A549 (cell line): ENCODE results near the gene RBM10. TPM values are rescaled to one million over a fixed set of nuclear protein-coding genes. Genes with fewer than 3 reads are reported as not detected.

Source experiments
- ATAC-seq, 2 experiments: fragments of 200-7000 bp in 1 of 2; fragments of >200 bp in 1 of 2; cut with Nextera tagmentation in 1 of 2; cut with Tn5 transposase in 1 of 2; 3 replicates each; pipeline versions ENCODE4 v1.8.0 to v1.9.1; 2018 to 2020; ENCODE audit warnings: mild to moderate bottlenecking in 1 of 2, moderate library complexity in 1 of 2
- CTCF ChIA-PET: fragments of 300-600 bp; sonication (Branson Sonifier 250); formaldehyde crosslinking; extraction: SDS; loops from one replicate; lab custom pipeline; 2021; ENCODE audit warnings: antibody characterized with exemption, inconsistent platforms; lab: Yijun Ruan, JAX
- POLR2A ChIA-PET: fragments of 350-600 bp; formaldehyde crosslinking; extraction: SDS; loops from one replicate; lab custom pipeline; 2021; ENCODE audit warnings: antibody characterized with exemption, inconsistent platforms; lab: Yijun Ruan, JAX
- DNase-seq, 2 experiments: peaks; one replicate each; pipeline versions ENCODE4 v3.0.0 to v3.0.0-alpha.2; 2011 to 2016; ENCODE audit warnings: low read depth in 1 of 2, low spot score in 1 of 2
- FAIRE-seq: peaks from 2 replicates; lab custom pipeline; 2011; peaks lifted over from hg19 to GRCh38; lab: Jason Lieb, UNC
- H3K27ac ChIP-seq, 2 experiments: fragments of >200 bp; sonication (Bioruptor Twin); formaldehyde crosslinking; 3 replicates each; pipeline ENCODE4 v1.5.1; 2016 to 2017
- H3K4me1 ChIP-seq: fragments of >200 bp; sonication (Bioruptor Twin); formaldehyde crosslinking; 3 replicates; pipeline ENCODE4 v1.6.1; 2016
- H3K4me2 ChIP-seq: fragments of >200 bp; sonication (Bioruptor Twin); formaldehyde crosslinking; 3 replicates; pipeline ENCODE4 v1.6.1; 2016
- H3K4me3 ChIP-seq: fragments of >200 bp; sonication (Bioruptor Twin); formaldehyde crosslinking; 3 replicates; pipeline ENCODE4 v1.5.1; 2016
- H3K9me3 ChIP-seq: fragments of >200 bp; sonication (Bioruptor Twin); formaldehyde crosslinking; 3 replicates; pipeline ENCODE4 v1.6.1; 2016
- BHLHE40 ChIP-seq: IDR thresholded peaks from 2 replicates; pipeline ENCODE4 v1.6.1; 2012; ENCODE audit warnings: low read depth, low read length, inconsistent platforms
- CBX8 ChIP-seq: fragments of 200-600 bp; sonication (generic); IDR thresholded peaks from 2 replicates; pipeline ENCODE4 v1.6.1; 2016
- CHD4 ChIP-seq: fragments of 200-600 bp; sonication (generic); IDR thresholded peaks from 2 replicates; pipeline ENCODE4 v1.6.1; 2016; ENCODE audit warnings: antibody characterized with exemption, mild to moderate bottlenecking, borderline replicate concordance
- EHF ChIP-seq: fragments of 250-450 bp; sonication (Bioruptor Pico); IDR thresholded peaks from 2 replicates; pipeline ENCODE4 v1.5.0; 2020; ENCODE audit warnings: mild to moderate bottlenecking
- EHMT2 ChIP-seq: fragments of 200-600 bp; sonication (generic); IDR thresholded peaks from 2 replicates; pipeline ENCODE4 v1.6.1; 2016; ENCODE audit warnings: antibody characterized with exemption, low read depth, mild to moderate bottlenecking, moderate library complexity
- EP300 ChIP-seq, 2 experiments: fragments of >200 bp; sonication (Bioruptor Twin); formaldehyde crosslinking; IDR thresholded peaks; 2 replicates in 1 of 2; 3 replicates in 1 of 2; pipeline ENCODE4 v1.6.1; 2016 to 2017
- ESRRA ChIP-seq: fragments of 150-350 bp; IDR thresholded peaks from 2 replicates; pipeline ENCODE4 v1.6.1; 2014; ENCODE audit warnings: mild to moderate bottlenecking, low read length, borderline replicate concordance
- FOSL2 ChIP-seq, 2 experiments: fragments of 450-650 bp in 1 of 2; fragments of >200 bp in 1 of 2; sonication (Bioruptor Twin) in 1 of 2; formaldehyde crosslinking; IDR thresholded peaks; 2 replicates each; pipeline versions ENCODE4 v1.5.0 to v1.6.1; 2016 to 2020; ENCODE audit warnings: mild to moderate bottlenecking in 1 of 2, moderate library complexity in 1 of 2
- HEYL ChIP-seq: fragments of 250-450 bp; sonication (Bioruptor Pico); IDR thresholded peaks from 2 replicates; pipeline ENCODE4 v1.8.0; 2021; ENCODE audit warnings: mild to moderate bottlenecking, moderate library complexity
- HOXA7 ChIP-seq: fragments of 250-450 bp; sonication (Bioruptor Pico); IDR thresholded peaks from 2 replicates; pipeline ENCODE4 v1.5.0; 2020; ENCODE audit warnings: mild to moderate bottlenecking, moderate library complexity
- JUN ChIP-seq, 2 experiments: fragments of >200 bp; sonication (Bioruptor Twin); formaldehyde crosslinking; IDR thresholded peaks; 2 replicates in 1 of 2; 3 replicates in 1 of 2; pipeline ENCODE4 v1.6.1; 2016 to 2017
- JUNB ChIP-seq: fragments of >200 bp; sonication (Bioruptor Twin); formaldehyde crosslinking; IDR thresholded peaks from 2 replicates; pipeline ENCODE4 v1.6.1; 2016
- KDM1A ChIP-seq: fragments of 200-600 bp; sonication (generic); IDR thresholded peaks from 2 replicates; pipeline ENCODE4 v1.6.1; 2016; ENCODE audit warnings: low read depth, mild to moderate bottlenecking
- KDM5A ChIP-seq: fragments of 200-600 bp; sonication (generic); IDR thresholded peaks from 2 replicates; pipeline ENCODE4 v1.6.1; 2016; ENCODE audit warnings: antibody characterized with exemption, mild to moderate bottlenecking
- MAFK ChIP-seq: fragments of 450-650 bp; IDR thresholded peaks from 2 replicates; pipeline ENCODE4 v1.6.1; 2014; ENCODE audit not compliant: partially characterized antibody
- MYC ChIP-seq: IDR thresholded peaks from 2 replicates; pipeline ENCODE4 v1.6.1; 2012; ENCODE audit warnings: mild to moderate bottlenecking, inconsistent platforms, low read length, improper control_type of control experiment, borderline replicate concordance
- NFE2L2 ChIP-seq: fragments of 150-350 bp; conservative IDR thresholded peaks from 2 replicates; pipeline ENCODE4 v1.6.1; 2014; ENCODE audit warnings: low read length
- RARB ChIP-seq: fragments of 250-450 bp; sonication (Bioruptor Pico); IDR thresholded peaks from 2 replicates; pipeline ENCODE4 v1.8.0; 2021; ENCODE audit warnings: mild to moderate bottlenecking, moderate library complexity
- RFX5 ChIP-seq: fragments of 450-650 bp; IDR thresholded peaks from 2 replicates; pipeline ENCODE4 v1.7.1; 2014; ENCODE audit warnings: antibody characterized with exemption, mild to moderate bottlenecking, moderate library complexity
- TP53 ChIP-seq: fragments of 250-450 bp; sonication (Bioruptor Pico); IDR thresholded peaks from 2 replicates; pipeline ENCODE4 v1.5.0; 2021; ENCODE audit warnings: mild to moderate bottlenecking, moderate library complexity
- ZC3H11A ChIP-seq: fragments of 450-650 bp; IDR thresholded peaks from 2 replicates; pipeline ENCODE4 v1.6.1; 2014; ENCODE audit warnings: antibody characterized with exemption, mild to moderate bottlenecking
- ZFP36 ChIP-seq: fragments of 450-650 bp; IDR thresholded peaks from 2 replicates; pipeline ENCODE4 v1.6.1; 2014; ENCODE audit warnings: borderline replicate concordance; ENCODE audit not compliant: partially characterized antibody
- ZSCAN20 ChIP-seq: fragments of 250-450 bp; sonication (Bioruptor Pico); IDR thresholded peaks from 2 replicates; pipeline ENCODE4 v1.8.0; 2022; ENCODE audit warnings: mild to moderate bottlenecking, moderate library complexity
- WGBS: methylation state at CpG from one replicate; pipeline ENCODE4 v1.1.6; 2017; ENCODE audit errors: missing lambda C conversion rate; 5-methylcytosine and 5-hydroxymethylcytosine counted together
- polyA plus RNA-seq, 4 experiments: library from polyadenylated mRNA; depleted of rRNA in 3 of 4; stranded (reverse); fragments of >200 nt; fragmentation: RNase III in 1 of 4; extraction: RNeasy Plus Mini Kit Qiagen cat#74134 plus additional on column Dnase treatment in 1 of 4; gene quantifications; 2 replicates in 3 of 4; 3 replicates in 1 of 4; pipeline ENCODE4 v1.2.3, GENCODE V29; 2011 to 2017
- TF ChIP-seq, protein P1 (sequence below): fragments of >200 bp; sonication (Bioruptor Twin); formaldehyde crosslinking; IDR thresholded peaks from 3 replicates; pipeline ENCODE4 v1.5.1; 2016
- TF ChIP-seq, protein P2 (sequence below): IDR thresholded peaks from 2 replicates; pipeline ENCODE4 v1.6.1; 2012; ENCODE audit warnings: low read depth, borderline replicate concordance
- TF ChIP-seq, protein P3 (sequence below): IDR thresholded peaks from 2 replicates; pipeline ENCODE4 v1.6.1; 2012
- TF ChIP-seq, protein P4 (sequence below): fragments of 200-600 bp; sonication (generic); IDR thresholded peaks from 2 replicates; pipeline ENCODE4 v1.6.1; 2016; ENCODE audit warnings: antibody characterized with exemption, mild to moderate bottlenecking, moderate library complexity
- TF ChIP-seq, protein P5 (sequence below): fragments of 450-650 bp; IDR thresholded peaks from 2 replicates; pipeline ENCODE4 v1.6.1; 2014; ENCODE audit warnings: antibody characterized with exemption

RBM10 gene
- polyA plus RNA-seq, 2 of the 4 experiments (the other 2 are of a cell fraction): 21.1 to 29.8 TPM

DNA sequence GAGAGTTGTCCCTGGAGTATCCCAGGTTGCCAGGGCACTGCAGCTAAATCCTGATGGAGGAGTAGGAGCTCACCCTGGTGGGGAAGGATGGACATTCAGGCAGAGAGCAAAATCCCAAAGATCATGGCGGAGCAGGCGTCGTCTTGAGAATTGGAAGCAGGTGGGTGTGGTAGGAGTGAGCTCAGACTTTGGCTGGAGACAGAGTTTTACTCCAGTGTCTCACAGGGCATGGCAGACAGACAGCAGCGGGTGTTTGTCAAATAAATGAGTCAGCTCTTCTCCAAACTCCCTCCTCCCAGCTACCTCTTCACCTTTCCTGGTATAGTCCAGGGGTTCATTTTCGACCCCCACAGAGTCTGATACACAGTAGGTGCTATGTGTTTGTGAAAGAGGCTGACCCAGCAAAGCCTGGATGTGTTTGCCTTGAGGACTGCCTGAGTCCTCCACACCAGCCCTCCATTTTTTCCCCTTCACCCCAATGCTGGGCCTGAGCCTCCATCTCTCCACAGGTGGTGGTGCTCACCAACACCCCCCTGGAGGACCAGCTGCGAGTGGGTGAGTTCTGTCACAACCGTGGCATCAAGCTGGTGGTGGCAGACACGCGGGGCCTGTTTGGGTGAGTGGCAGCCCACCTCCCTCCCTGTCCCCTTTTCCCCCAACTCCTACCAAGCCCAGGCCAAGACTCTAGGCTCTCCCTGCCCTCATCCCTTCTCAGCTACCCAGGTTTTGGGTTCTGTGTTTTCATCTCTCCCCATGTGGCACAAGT is 55.5 kb downstream of the RBM10 start (continued):
- TF ChIP-seq JUN (IDR thresholded peaks at IDR 0.05) (0 out of 5 replicates have a peak, but pooled peaks of 1 of the 2 experiments have one; percentile 21), HOXA7 (CRISPR knock-in tag) (no peak), EHMT2 (no peak), CHD4 (no peak), ZSCAN20 (CRISPR knock-in tag) (no peak), ZC3H11A (no peak), CBX8 (no peak), KDM1A (no peak), HEYL (CRISPR knock-in tag) (no peak), EHF (CRISPR knock-in tag) (no peak), TP53 (CRISPR knock-in tag) (no peak), BHLHE40 (no peak), RFX5 (no peak), EP300 (IDR thresholded peaks at IDR 0.05) (no peak), MAFK (peak; percentile 73), ESRRA (no peak), JUNB (no peak), MYC (no peak)
- TF ChIP-seq, protein P1, sequence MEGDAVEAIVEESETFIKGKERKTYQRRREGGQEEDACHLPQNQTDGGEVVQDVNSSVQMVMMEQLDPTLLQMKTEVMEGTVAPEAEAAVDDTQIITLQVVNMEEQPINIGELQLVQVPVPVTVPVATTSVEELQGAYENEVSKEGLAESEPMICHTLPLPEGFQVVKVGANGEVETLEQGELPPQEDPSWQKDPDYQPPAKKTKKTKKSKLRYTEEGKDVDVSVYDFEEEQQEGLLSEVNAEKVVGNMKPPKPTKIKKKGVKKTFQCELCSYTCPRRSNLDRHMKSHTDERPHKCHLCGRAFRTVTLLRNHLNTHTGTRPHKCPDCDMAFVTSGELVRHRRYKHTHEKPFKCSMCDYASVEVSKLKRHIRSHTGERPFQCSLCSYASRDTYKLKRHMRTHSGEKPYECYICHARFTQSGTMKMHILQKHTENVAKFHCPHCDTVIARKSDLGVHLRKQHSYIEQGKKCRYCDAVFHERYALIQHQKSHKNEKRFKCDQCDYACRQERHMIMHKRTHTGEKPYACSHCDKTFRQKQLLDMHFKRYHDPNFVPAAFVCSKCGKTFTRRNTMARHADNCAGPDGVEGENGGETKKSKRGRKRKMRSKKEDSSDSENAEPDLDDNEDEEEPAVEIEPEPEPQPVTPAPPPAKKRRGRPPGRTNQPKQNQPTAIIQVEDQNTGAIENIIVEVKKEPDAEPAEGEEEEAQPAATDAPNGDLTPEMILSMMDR: no peak; the same call in 2 of the 3 replicates
- TF ChIP-seq, protein P2, sequence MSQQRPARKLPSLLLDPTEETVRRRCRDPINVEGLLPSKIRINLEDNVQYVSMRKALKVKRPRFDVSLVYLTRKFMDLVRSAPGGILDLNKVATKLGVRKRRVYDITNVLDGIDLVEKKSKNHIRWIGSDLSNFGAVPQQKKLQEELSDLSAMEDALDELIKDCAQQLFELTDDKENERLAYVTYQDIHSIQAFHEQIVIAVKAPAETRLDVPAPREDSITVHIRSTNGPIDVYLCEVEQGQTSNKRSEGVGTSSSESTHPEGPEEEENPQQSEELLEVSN: no peak
- TF ChIP-seq, protein P3, sequence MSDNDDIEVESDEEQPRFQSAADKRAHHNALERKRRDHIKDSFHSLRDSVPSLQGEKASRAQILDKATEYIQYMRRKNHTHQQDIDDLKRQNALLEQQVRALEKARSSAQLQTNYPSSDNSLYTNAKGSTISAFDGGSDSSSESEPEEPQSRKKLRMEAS: peak; percentile 39; the same call in 1 of the 2 replicates
- TF ChIP-seq, protein P4, sequence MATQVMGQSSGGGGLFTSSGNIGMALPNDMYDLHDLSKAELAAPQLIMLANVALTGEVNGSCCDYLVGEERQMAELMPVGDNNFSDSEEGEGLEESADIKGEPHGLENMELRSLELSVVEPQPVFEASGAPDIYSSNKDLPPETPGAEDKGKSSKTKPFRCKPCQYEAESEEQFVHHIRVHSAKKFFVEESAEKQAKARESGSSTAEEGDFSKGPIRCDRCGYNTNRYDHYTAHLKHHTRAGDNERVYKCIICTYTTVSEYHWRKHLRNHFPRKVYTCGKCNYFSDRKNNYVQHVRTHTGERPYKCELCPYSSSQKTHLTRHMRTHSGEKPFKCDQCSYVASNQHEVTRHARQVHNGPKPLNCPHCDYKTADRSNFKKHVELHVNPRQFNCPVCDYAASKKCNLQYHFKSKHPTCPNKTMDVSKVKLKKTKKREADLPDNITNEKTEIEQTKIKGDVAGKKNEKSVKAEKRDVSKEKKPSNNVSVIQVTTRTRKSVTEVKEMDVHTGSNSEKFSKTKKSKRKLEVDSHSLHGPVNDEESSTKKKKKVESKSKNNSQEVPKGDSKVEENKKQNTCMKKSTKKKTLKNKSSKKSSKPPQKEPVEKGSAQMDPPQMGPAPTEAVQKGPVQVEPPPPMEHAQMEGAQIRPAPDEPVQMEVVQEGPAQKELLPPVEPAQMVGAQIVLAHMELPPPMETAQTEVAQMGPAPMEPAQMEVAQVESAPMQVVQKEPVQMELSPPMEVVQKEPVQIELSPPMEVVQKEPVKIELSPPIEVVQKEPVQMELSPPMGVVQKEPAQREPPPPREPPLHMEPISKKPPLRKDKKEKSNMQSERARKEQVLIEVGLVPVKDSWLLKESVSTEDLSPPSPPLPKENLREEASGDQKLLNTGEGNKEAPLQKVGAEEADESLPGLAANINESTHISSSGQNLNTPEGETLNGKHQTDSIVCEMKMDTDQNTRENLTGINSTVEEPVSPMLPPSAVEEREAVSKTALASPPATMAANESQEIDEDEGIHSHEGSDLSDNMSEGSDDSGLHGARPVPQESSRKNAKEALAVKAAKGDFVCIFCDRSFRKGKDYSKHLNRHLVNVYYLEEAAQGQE: no peak

DNA sequence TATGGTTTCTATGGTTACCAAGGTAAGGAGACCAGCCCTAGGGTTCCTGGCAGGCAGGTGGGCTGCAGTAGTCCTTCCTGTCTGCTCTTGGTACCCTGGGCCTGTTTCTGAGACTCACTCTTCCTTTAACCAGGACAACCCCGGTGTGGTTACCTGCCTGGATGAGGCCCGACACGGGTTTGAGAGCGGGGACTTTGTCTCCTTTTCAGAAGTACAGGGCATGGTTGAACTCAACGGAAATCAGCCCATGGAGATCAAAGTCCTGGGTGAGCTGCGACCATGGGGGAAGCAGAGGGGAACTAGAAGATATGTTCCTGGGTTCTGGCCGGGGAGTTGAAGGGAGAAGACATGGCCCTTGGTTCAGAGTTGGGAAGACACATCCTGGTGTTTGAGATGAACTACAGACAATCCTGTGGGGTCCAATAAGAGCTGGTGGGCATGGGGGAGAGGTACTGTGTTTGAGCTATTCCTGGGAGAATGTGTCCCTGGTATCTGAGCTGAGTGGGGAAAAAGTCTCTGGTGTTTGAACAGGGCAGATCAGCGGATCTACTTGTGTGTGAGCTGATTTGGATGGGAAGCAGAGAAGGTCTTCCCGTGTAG is 56.4 kb downstream of the RBM10 start:
- ChIA-PET CTCF (interaction anchor here (1.0 to 7.7 kb wide), 7 partner anchors 9 to 444 kb away, joined by 3 to 52 read pairs (median 4); no protein-coding TSS in a partner anchor), POLR2A (interaction anchor here (0.8 kb wide), 1 partner anchor 16 kb away, joined by 3 read pairs; no protein-coding TSS in a partner anchor)
- Histone ChIP-seq H3K9me3 (no peaks in the 10 kb centered on the region), H3K4me1 (peaks cover 54% of the 10 kb centered on the region), H3K27ac (peak overlapping the region in 1 of 2 experiments; percentile 86; a peak in 4 of 6 replicates), H3K4me2 (no peak overlapping the region; the same call in 2 of the 3 replicates), H3K4me3 (no peak overlapping the region)
- no peak for FAIRE-seq
- ATAC-seq: no peak
- DNase-seq: no peak
- WGBS: 93% methylated on average over 5 of the region's 9 CpGs
- TF ChIP-seq ZFP36: no peak
- no peak for TF ChIP-seq HEYL (CRISPR knock-in tag)
- no peak for TF ChIP-seq EHF (CRISPR knock-in tag)
- TF ChIP-seq FOSL2 (IDR thresholded peaks at IDR 0.05): no peak
- no peak for TF ChIP-seq FOSL2 (CRISPR knock-in tag; IDR thresholded peaks at IDR 0.05)
- TF ChIP-seq, protein P3: no peak
- no peak for TF ChIP-seq RARB (CRISPR knock-in tag)
- no peak for TF ChIP-seq NFE2L2
- TF ChIP-seq, protein P5, sequence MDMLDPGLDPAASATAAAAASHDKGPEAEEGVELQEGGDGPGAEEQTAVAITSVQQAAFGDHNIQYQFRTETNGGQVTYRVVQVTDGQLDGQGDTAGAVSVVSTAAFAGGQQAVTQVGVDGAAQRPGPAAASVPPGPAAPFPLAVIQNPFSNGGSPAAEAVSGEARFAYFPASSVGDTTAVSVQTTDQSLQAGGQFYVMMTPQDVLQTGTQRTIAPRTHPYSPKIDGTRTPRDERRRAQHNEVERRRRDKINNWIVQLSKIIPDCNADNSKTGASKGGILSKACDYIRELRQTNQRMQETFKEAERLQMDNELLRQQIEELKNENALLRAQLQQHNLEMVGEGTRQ: no peak
- no peak for TF ChIP-seq ZSCAN20 (CRISPR knock-in tag)
- TF ChIP-seq TP53 (CRISPR knock-in tag): no peak
- TF ChIP-seq EP300 (IDR thresholded peaks at IDR 0.05): no peak
- TF ChIP-seq CBX8: no peak
- no peak for TF ChIP-seq KDM5A
- TF ChIP-seq HOXA7 (CRISPR knock-in tag): no peak
